Measurements from ENCODE around the gene FAM13C. TPM values are rescaled to one million over a fixed set of nuclear protein-coding genes. Genes with fewer than 3 reads are reported as not detected.

Gene FAM13C
- total RNA-seq, 1 donor from 2014 or later: 31.8 TPM

DNA sequence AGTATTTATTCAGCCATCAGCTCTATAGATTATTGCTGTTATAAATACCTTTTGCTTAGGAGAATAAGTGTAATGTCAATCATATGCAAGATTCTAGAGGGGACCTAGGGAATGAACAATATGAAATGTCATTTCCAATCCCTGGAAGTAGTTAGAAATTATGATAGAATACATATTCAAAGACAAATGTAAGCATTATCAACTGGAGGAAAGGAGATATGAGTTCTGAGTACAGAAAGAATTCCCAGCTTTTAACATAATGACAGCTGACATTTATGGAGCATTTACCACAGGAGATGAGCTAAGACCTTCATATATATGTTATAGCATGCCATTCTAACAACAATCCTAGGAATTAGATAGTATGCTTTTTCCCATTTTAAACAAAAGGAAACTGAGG is 86.2 kb downstream of the FAM13C start:
- Histone ChIP-seq H3K27me3 (ENCODE audit: control insufficient read depth in 3 of 3, insufficient read depth in 3 of 3, low read length in 3 of 3) (no peaks in the 10 kb centered on the region), H3K9me3 (ENCODE audit: control insufficient read depth in 3 of 3, low read length in 3 of 3) (no peaks in the 10 kb centered on the region), H3K9ac (ENCODE audit: low read depth in 1 of 3, low read length in 3 of 3) (no peak overlapping the region), H3K4me3 (ENCODE audit: low read length in 3 of 3) (no peak overlapping the region), H3K27ac (ENCODE audit: low read depth, low read length) (no peak overlapping the region), H3K4me1 (ENCODE audit: control insufficient read depth in 3 of 3, insufficient read depth in 3 of 3, low read length in 3 of 3) (peaks cover 16 to 36% (median 21%) of the 10 kb centered on the region in 3 donors), H3K36me3 (ENCODE audit: control insufficient read depth in 3 of 3, insufficient read depth in 3 of 3, low read length in 3 of 3) (no peaks in the 10 kb centered on the region)

DNA sequence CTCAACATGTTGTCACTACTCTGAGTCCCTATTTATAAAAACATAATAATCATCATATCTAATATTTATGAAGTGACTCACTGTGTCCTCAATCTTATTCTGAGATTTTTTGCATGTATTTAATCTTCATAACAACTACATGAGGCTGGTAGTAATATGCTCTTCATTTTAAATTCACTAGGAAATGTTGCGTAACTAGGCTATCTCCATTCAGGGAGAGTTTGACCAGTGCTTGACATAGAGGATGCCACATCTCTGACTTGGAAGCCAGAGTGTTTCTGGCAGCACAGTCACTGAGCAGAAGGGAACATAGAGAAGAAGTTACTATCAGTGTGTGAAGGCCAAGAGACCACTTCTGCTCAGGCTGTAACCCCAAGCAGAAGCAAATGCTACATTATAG is 88.9 kb downstream of the FAM13C start:
- no peaks in the 10 kb centered on the region for H3K27me3 ChIP-seq (ENCODE audit: control insufficient read depth in 3 of 3, insufficient read depth in 3 of 3, low read length in 3 of 3)
- peaks cover 14 to 15% (median 14%) of the 10 kb centered on the region in 3 donors for H3K36me3 ChIP-seq (ENCODE audit: control insufficient read depth in 3 of 3, insufficient read depth in 3 of 3, low read length in 3 of 3)
- H3K9me3 ChIP-seq (ENCODE audit: control insufficient read depth in 3 of 3, low read length in 3 of 3): no peaks in the 10 kb centered on the region
- no peak overlapping the region for H3K27ac ChIP-seq (ENCODE audit: low read depth, low read length)
- no peak overlapping the region for H3K4me3 ChIP-seq (ENCODE audit: low read length in 3 of 3)
- H3K4me1 ChIP-seq (ENCODE audit: control insufficient read depth in 3 of 3, insufficient read depth in 3 of 3, low read length in 3 of 3): peaks cover 6 to 23% (median 13%) of the 10 kb centered on the region in 3 donors
- no peak overlapping the region for H3K9ac ChIP-seq (ENCODE audit: low read depth in 1 of 3, low read length in 3 of 3)

GRCh38 chr10:59272061-59272460 is 90.3 kb downstream of the FAM13C start:
- Histone ChIP-seq H3K4me3 (ENCODE audit: low read length in 3 of 3) (no peak overlapping the region), H3K27ac (ENCODE audit: low read depth, low read length) (no peak overlapping the region), H3K4me1 (ENCODE audit: control insufficient read depth in 3 of 3, insufficient read depth in 3 of 3, low read length in 3 of 3) (peaks cover 6 to 20% (median 20%) of the 10 kb centered on the region in 3 donors), H3K9me3 (ENCODE audit: control insufficient read depth in 3 of 3, low read length in 3 of 3) (no peaks in the 10 kb centered on the region), H3K36me3 (ENCODE audit: control insufficient read depth in 3 of 3, insufficient read depth in 3 of 3, low read length in 3 of 3) (peaks cover 20 to 25% (median 20%) of the 10 kb centered on the region in 3 donors), H3K9ac (ENCODE audit: low read depth in 1 of 3, low read length in 3 of 3) (no peak overlapping the region), H3K27me3 (ENCODE audit: control insufficient read depth in 3 of 3, insufficient read depth in 3 of 3, low read length in 3 of 3) (no peaks in the 10 kb centered on the region)

DNA sequence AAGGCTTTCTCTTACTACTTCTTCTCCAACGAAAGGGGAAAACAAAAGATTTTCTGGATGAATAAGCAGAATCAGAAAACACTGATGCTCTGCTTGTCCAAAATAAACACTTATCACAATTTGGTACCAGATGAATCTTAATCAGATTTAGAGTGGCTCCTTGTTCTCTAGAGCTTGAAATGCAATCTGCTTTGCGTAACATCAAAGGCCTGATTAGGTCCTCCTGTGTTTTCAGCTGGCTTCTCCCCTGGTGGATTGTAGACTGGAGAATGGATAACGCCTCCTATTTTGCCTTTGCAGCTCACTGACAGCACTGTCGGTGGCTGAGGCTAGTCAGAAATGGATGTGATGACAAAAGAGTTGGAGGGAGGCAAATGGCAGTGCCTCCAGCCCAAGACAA is 91.2 kb downstream of the FAM13C start:
- no peak overlapping the region for H3K9ac ChIP-seq (ENCODE audit: low read depth in 1 of 3, low read length in 3 of 3)
- no peak overlapping the region for H3K27ac ChIP-seq (ENCODE audit: low read depth, low read length)
- no peaks in the 10 kb centered on the region for H3K27me3 ChIP-seq (ENCODE audit: control insufficient read depth in 3 of 3, insufficient read depth in 3 of 3, low read length in 3 of 3)
- H3K9me3 ChIP-seq (ENCODE audit: control insufficient read depth in 3 of 3, low read length in 3 of 3): no peaks in the 10 kb centered on the region
- H3K4me3 ChIP-seq (ENCODE audit: low read length in 3 of 3): no peak overlapping the region
- peaks cover 12 to 27% (median 23%) of the 10 kb centered on the region in 3 donors for H3K4me1 ChIP-seq (ENCODE audit: control insufficient read depth in 3 of 3, insufficient read depth in 3 of 3, low read length in 3 of 3)
- peaks cover 20 to 25% (median 23%) of the 10 kb centered on the region in 3 donors for H3K36me3 ChIP-seq (ENCODE audit: control insufficient read depth in 3 of 3, insufficient read depth in 3 of 3, low read length in 3 of 3)

DNA sequence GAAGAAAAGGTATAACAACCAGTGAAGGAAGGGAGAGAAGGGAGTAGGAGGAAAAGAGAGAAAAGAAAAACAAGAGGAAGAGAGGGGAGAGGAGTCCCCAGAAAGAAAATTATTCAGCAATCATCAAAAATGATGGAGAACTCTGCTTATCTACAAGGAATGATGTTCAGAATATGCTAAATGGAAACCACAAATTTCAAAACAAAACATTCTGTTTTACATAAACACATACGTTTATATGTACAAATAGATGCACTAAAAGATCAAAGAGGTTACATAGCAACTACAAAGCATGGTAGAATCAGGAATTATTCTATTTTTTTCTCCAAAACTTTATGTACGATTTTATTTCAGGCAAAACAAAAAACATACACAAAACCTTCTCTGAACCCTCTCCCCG is 91.9 kb downstream of the FAM13C start:
- no peaks in the 10 kb centered on the region for H3K27me3 ChIP-seq (ENCODE audit: control insufficient read depth in 3 of 3, insufficient read depth in 3 of 3, low read length in 3 of 3)
- peaks cover 20 to 25% (median 24%) of the 10 kb centered on the region in 3 donors for H3K36me3 ChIP-seq (ENCODE audit: control insufficient read depth in 3 of 3, insufficient read depth in 3 of 3, low read length in 3 of 3)
- no peak overlapping the region for H3K27ac ChIP-seq (ENCODE audit: low read depth, low read length)
- peaks cover 12 to 29% (median 23%) of the 10 kb centered on the region in 3 donors for H3K4me1 ChIP-seq (ENCODE audit: control insufficient read depth in 3 of 3, insufficient read depth in 3 of 3, low read length in 3 of 3)
- H3K9me3 ChIP-seq (ENCODE audit: control insufficient read depth in 3 of 3, low read length in 3 of 3): no peaks in the 10 kb centered on the region
- no peak overlapping the region for H3K4me3 ChIP-seq (ENCODE audit: low read length in 3 of 3)
- no peak overlapping the region for H3K9ac ChIP-seq (ENCODE audit: low read depth in 1 of 3, low read length in 3 of 3)

DNA sequence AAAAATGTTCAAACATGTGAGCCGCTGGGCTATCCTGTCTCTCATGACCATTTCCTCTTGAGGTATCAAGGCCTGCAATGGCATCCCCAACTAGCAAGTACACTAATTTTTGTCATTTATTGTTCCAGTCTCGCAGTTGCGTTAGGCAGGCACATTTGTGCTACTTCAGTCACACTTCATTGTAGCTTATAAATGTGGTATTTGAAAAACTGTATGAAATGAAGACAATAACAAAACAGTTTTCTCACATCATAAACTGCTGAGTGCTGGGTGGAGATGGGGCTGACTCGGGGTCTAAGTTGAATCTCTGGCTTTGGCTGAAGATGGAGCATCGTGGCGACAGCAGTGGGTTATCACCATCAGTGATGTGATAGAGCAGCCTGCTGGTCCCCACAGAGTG is 92.7 kb downstream of the FAM13C start:
- Histone ChIP-seq H3K27ac (ENCODE audit: low read depth, low read length) (no peak overlapping the region), H3K27me3 (ENCODE audit: control insufficient read depth in 3 of 3, insufficient read depth in 3 of 3, low read length in 3 of 3) (no peaks in the 10 kb centered on the region), H3K9me3 (ENCODE audit: control insufficient read depth in 3 of 3, low read length in 3 of 3) (no peaks in the 10 kb centered on the region), H3K4me1 (ENCODE audit: control insufficient read depth in 3 of 3, insufficient read depth in 3 of 3, low read length in 3 of 3) (peaks cover 12 to 29% (median 23%) of the 10 kb centered on the region in 3 donors), H3K36me3 (ENCODE audit: control insufficient read depth in 3 of 3, insufficient read depth in 3 of 3, low read length in 3 of 3) (peaks cover 20 to 28% (median 24%) of the 10 kb centered on the region in 3 donors), H3K4me3 (ENCODE audit: low read length in 3 of 3) (no peak overlapping the region), H3K9ac (ENCODE audit: low read depth in 1 of 3, low read length in 3 of 3) (no peak overlapping the region)

DNA sequence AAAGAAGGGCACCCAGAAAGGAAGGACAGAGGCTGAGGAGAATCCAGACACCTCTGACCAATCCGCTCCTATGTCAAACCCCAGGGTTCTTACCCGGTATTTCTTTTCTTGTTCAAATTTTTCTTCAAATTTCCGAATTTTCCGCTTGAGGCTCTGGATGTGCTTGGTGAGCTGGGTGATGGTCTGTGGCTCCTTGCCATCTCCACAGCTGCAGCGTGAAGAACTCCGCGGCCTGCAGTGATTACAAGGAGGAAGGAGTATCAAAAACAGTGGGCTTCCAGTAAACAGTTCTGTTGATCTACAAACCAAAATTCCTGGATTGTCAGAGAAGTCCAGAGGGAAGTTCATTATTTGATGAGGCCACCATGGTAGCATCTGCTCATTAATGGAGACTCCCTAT is 93.9 kb downstream of the FAM13C start:
- Histone ChIP-seq H3K9ac (ENCODE audit: low read depth in 1 of 3, low read length in 3 of 3) (no peak overlapping the region), H3K9me3 (ENCODE audit: control insufficient read depth in 3 of 3, low read length in 3 of 3) (no peaks in the 10 kb centered on the region), H3K4me3 (ENCODE audit: low read length in 3 of 3) (no peak overlapping the region), H3K27me3 (ENCODE audit: control insufficient read depth in 3 of 3, insufficient read depth in 3 of 3, low read length in 3 of 3) (no peaks in the 10 kb centered on the region), H3K4me1 (ENCODE audit: control insufficient read depth in 3 of 3, insufficient read depth in 3 of 3, low read length in 3 of 3) (peaks cover 5 to 19% (median 18%) of the 10 kb centered on the region in 3 donors), H3K27ac (ENCODE audit: low read depth, low read length) (no peak overlapping the region), H3K36me3 (ENCODE audit: control insufficient read depth in 3 of 3, insufficient read depth in 3 of 3, low read length in 3 of 3) (peaks cover 24 to 37% (median 29%) of the 10 kb centered on the region in 3 donors)

DNA sequence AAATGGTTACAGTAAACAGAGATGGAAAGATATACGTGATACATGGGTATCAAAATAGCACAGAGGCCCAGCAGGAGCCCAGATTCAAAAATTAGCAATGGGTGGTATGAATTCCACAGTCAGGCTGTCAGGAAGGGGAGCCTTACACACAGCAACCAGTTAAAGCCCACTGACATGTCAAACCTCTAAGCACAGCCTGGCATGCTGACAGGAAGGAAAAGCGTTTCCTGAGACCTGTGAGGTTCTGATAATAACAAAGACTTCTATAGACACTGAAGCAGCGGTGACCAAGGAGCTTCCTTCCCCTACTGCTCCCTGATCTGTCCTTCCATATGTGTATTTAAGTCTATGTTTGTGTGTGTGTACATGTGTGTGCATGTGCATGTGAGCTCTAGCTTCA is 96.0 kb downstream of the FAM13C start:
- Histone ChIP-seq H3K4me3 (ENCODE audit: low read length in 3 of 3) (no peak overlapping the region), H3K36me3 (ENCODE audit: control insufficient read depth in 3 of 3, insufficient read depth in 3 of 3, low read length in 3 of 3) (peaks cover 29 to 46% (median 35%) of the 10 kb centered on the region in 3 donors), H3K27ac (ENCODE audit: low read depth, low read length) (no peak overlapping the region), H3K27me3 (ENCODE audit: control insufficient read depth in 3 of 3, insufficient read depth in 3 of 3, low read length in 3 of 3) (no peaks in the 10 kb centered on the region), H3K9me3 (ENCODE audit: control insufficient read depth in 3 of 3, low read length in 3 of 3) (no peaks in the 10 kb centered on the region), H3K4me1 (ENCODE audit: control insufficient read depth in 3 of 3, insufficient read depth in 3 of 3, low read length in 3 of 3) (peaks cover 5 to 10% (median 10%) of the 10 kb centered on the region in 3 donors), H3K9ac (ENCODE audit: low read depth in 1 of 3, low read length in 3 of 3) (no peak overlapping the region)

DNA sequence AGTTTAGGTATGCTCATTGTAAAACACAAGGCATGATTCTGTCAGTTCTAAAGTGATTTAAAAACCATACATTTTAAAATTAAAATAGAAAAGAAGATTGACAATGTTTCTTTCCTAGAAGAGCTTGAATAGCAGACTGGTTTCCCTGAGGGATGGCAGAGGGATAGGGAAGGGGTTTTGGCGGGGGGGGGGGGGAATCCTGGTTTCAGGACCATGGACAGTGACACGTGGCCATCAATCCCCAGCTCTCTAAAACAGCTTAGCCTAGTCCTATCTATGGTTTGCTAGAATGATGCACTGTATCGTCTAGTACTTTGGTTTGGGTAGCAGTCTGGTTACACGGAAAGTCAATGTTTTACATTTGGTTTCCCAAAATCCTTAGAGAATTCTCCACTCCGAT is 97.2 kb downstream of the FAM13C start:
- no peak overlapping the region for H3K9ac ChIP-seq (ENCODE audit: low read depth in 1 of 3, low read length in 3 of 3)
- H3K4me1 ChIP-seq (ENCODE audit: control insufficient read depth in 3 of 3, insufficient read depth in 3 of 3, low read length in 3 of 3): peaks cover 5 to 10% (median 10%) of the 10 kb centered on the region in 3 donors
- peaks cover 37 to 51% (median 44%) of the 10 kb centered on the region in 3 donors for H3K36me3 ChIP-seq (ENCODE audit: control insufficient read depth in 3 of 3, insufficient read depth in 3 of 3, low read length in 3 of 3)
- no peak overlapping the region for H3K27ac ChIP-seq (ENCODE audit: low read depth, low read length)
- no peak overlapping the region for H3K4me3 ChIP-seq (ENCODE audit: low read length in 3 of 3)
- H3K9me3 ChIP-seq (ENCODE audit: control insufficient read depth in 3 of 3, low read length in 3 of 3): no peaks in the 10 kb centered on the region
- no peaks in the 10 kb centered on the region for H3K27me3 ChIP-seq (ENCODE audit: control insufficient read depth in 3 of 3, insufficient read depth in 3 of 3, low read length in 3 of 3)

- Histone ChIP-seq H3K4me3 (ENCODE audit: low read length in 3 of 3) (no peak overlapping the region), H3K4me1 (ENCODE audit: control insufficient read depth in 3 of 3, insufficient read depth in 3 of 3, low read length in 3 of 3) (peaks cover 5 to 6% (median 5%) of the 10 kb centered on the region in 3 donors), H3K36me3 (ENCODE audit: control insufficient read depth in 3 of 3, insufficient read depth in 3 of 3, low read length in 3 of 3) (peaks cover 18 to 28% (median 24%) of the 10 kb centered on the region in 3 donors), H3K9ac (ENCODE audit: low read depth in 1 of 3, low read length in 3 of 3) (no peak overlapping the region), H3K9me3 (ENCODE audit: control insufficient read depth in 3 of 3, low read length in 3 of 3) (no peaks in the 10 kb centered on the region), H3K27ac (ENCODE audit: low read depth, low read length) (no peak overlapping the region), H3K27me3 (ENCODE audit: control insufficient read depth in 3 of 3, insufficient read depth in 3 of 3, low read length in 3 of 3) (no peaks in the 10 kb centered on the region)
These were observed 103.5 kb downstream of the FAM13C start for GRCh38 chr10:59258890-59259289.
